Tibial artery (tissue), 4 donors: ENCODE measurements around the gene LANCL1.

ENCODE experiments used
- DNase-seq, 2 donors: peaks; one replicate each; pipeline ENCODE4 v3.0.0-alpha.2; 2019
- H3K27ac ChIP-seq, 2 donors: fragments of 200-600 bp; sonication (generic) in 1 of 2; 1 replicate in 1 of 2; 2 replicates in 1 of 2; pipeline ENCODE4 v1.5.1; 2018 to 2019; ENCODE audit warnings: mild to moderate bottlenecking in 1 of 2
- H3K27me3 ChIP-seq, 2 donors: fragments of 200-600 bp; sonication (generic) in 1 of 2; one replicate each; pipeline versions ENCODE4 v1.5.1 to v1.6.0; 2016 to 2019
- H3K36me3 ChIP-seq, 3 donors: fragments of 200-600 bp; sonication (generic) in 2 of 3; one replicate each; pipeline ENCODE4 v1.5.1; 2016 to 2019; ENCODE audit warnings: mild to moderate bottlenecking in 2 of 3
- H3K4me1 ChIP-seq, 4 donors: fragments of 200-600 bp; sonication (generic) in 2 of 4; 1 replicate in 3 of 4; 2 replicates in 1 of 4; pipeline ENCODE4 v1.5.1; 2016 to 2019
- H3K4me3 ChIP-seq, 2 donors: fragments of 200-600 bp; sonication (generic) in 1 of 2; 1 replicate in 1 of 2; 2 replicates in 1 of 2; pipeline ENCODE4 v1.5.1; 2018 to 2019; ENCODE audit warnings: mild to moderate bottlenecking in 2 of 2
- H3K9me3 ChIP-seq, 3 donors: fragments of 200-600 bp; sonication (generic) in 1 of 3; one replicate each; pipeline ENCODE4 v1.5.1; 2016 to 2019
- intact Hi-C: fragments of 100-400 bp; cut with DNase I; formaldehyde crosslinking; loops from one replicate; pipeline ENCODE4 v1.15.0; 2023; ENCODE audit warnings: low total_unique reads
- TF ChIP-seq, protein P1 (sequence below), 2 experiments: fragments of 200-600 bp in 1 of 2; fragments of 450-650 bp in 1 of 2; IDR thresholded peaks; one replicate each; pipeline ENCODE4 v1.5.1; 2017 to 2019; ENCODE audit warnings: antibody characterized with exemption in 2 of 2, mild to moderate bottlenecking in 1 of 2, moderate library complexity in 1 of 2

LANCL1 gene

DNA sequence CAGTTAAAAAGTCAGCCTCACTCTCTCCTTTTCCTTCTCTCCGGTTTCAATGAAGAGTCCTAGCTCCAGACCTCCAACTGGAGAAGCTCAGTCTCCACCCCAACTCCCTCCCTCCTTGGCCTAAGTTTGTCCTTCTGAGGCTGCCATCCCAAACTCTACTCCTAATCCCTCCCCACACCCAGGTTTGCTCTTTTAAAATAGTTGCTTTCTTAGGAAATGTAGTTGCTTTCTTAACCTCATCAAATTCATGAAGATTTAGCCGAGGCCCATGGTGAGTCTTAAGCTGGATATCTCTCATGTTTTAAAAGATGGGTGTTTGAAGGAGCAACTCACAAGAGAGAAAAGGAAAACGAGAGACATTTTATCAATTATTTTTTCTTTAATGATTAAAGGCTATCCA, 937 bp upstream of the LANCL1 start:
- peak overlapping the region; percentile 77 to 94 for H3K4me3 ChIP-seq
- intact Hi-C loops, result no loop called here
- TF ChIP-seq, protein P1, sequence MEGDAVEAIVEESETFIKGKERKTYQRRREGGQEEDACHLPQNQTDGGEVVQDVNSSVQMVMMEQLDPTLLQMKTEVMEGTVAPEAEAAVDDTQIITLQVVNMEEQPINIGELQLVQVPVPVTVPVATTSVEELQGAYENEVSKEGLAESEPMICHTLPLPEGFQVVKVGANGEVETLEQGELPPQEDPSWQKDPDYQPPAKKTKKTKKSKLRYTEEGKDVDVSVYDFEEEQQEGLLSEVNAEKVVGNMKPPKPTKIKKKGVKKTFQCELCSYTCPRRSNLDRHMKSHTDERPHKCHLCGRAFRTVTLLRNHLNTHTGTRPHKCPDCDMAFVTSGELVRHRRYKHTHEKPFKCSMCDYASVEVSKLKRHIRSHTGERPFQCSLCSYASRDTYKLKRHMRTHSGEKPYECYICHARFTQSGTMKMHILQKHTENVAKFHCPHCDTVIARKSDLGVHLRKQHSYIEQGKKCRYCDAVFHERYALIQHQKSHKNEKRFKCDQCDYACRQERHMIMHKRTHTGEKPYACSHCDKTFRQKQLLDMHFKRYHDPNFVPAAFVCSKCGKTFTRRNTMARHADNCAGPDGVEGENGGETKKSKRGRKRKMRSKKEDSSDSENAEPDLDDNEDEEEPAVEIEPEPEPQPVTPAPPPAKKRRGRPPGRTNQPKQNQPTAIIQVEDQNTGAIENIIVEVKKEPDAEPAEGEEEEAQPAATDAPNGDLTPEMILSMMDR (IDR thresholded peaks at IDR 0.05), result no peak
- peak overlapping the region; percentile 77 to 83 for H3K27ac ChIP-seq
- DNase-seq, result no peak
- H3K9me3 ChIP-seq, result no peaks in the 10 kb centered on the region
- peaks cover 0 to 26% (median 14%) of the 10 kb centered on the region in 4 donors for H3K4me1 ChIP-seq
- H3K27me3 ChIP-seq, result no peaks in the 10 kb centered on the region
- H3K36me3 ChIP-seq, result peaks cover 0 to 6% (median 0%) of the 10 kb centered on the region in 3 donors

DNA sequence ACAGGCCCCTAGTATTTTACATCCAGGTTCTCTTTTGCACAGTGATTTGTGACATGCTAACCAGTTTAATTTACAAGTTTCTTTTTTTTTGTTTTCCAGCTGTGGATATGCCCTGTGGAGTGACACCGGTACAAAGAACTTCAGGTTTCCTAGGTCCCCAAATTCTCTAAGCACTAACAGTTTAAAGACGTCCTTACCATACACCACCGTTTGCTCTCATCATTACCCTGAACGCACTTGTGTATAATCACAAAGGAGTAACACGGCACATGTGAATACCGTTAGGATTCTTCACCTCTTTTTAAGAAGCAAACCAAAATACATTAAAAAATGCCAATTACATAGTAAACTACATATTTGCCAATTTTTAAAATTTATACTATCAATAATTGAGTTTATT, 853 bp downstream of the LANCL1 start:
- H3K4me3 ChIP-seq, result peak overlapping the region; percentile 77 to 94
- TF ChIP-seq, protein P1 (IDR thresholded peaks at IDR 0.05), result no peak
- H3K27ac ChIP-seq, result peak overlapping the region in 1 of 2 donors; percentile 77
- H3K9me3 ChIP-seq, result no peaks in the 10 kb centered on the region
- intact Hi-C loops, result no loop called here
- H3K4me1 ChIP-seq, result peaks cover 0 to 26% (median 14%) of the 10 kb centered on the region in 4 donors
- peaks cover 7 to 22% (median 13%) of the 10 kb centered on the region in 3 donors for H3K36me3 ChIP-seq
- DNase-seq, result no peak
- H3K27me3 ChIP-seq, result no peaks in the 10 kb centered on the region

GRCh38 chr2:210474776-210475175, 1.8 kb downstream of the LANCL1 start:
- Histone ChIP-seq H3K9me3 (no peaks in the 10 kb centered on the region), H3K4me3 (no peak overlapping the region), H3K36me3 (peaks cover 13 to 31% (median 21%) of the 10 kb centered on the region in 3 donors), H3K27me3 (no peaks in the 10 kb centered on the region), H3K4me1 (peaks cover 0 to 26% (median 14%) of the 10 kb centered on the region in 4 donors), H3K27ac (no peak overlapping the region)
- DNase-seq, result no peak
- TF ChIP-seq, protein P1 (IDR thresholded peaks at IDR 0.05), result no peak
- intact Hi-C loops, result no loop called here

- H3K4me3 ChIP-seq, result no peak overlapping the region
- H3K27me3 ChIP-seq, result no peaks in the 10 kb centered on the region
- TF ChIP-seq, protein P1 (IDR thresholded peaks at IDR 0.05), result no peak
- no peak for DNase-seq
- intact Hi-C loops, result no loop called here
- H3K27ac ChIP-seq, result no peak overlapping the region
- H3K4me1 ChIP-seq, result no peaks in the 10 kb centered on the region
- H3K36me3 ChIP-seq, result peaks cover 37 to 56% (median 42%) of the 10 kb centered on the region in 3 donors
- H3K9me3 ChIP-seq, result no peaks in the 10 kb centered on the region
These were observed 15.2 kb downstream of the LANCL1 start for GRCh38 chr2:210461401-210461800.

GRCh38 chr2:210460322-210461227, 16.0 kb downstream of the LANCL1 start:
- TF ChIP-seq, protein P1 (IDR thresholded peaks at IDR 0.05), result no peak
- H3K4me1 ChIP-seq, result no peaks in the 10 kb centered on the region
- no peak for DNase-seq
- H3K27ac ChIP-seq, result no peak overlapping the region
- H3K27me3 ChIP-seq, result no peaks in the 10 kb centered on the region
- intact Hi-C loops, result no loop called here
- H3K4me3 ChIP-seq, result no peak overlapping the region
- peaks cover 29 to 48% (median 41%) of the 10 kb centered on the region in 3 donors for H3K36me3 ChIP-seq
- no peaks in the 10 kb centered on the region for H3K9me3 ChIP-seq
